ENCODE results near the gene MCM8. TPM values are rescaled to one million over a fixed set of nuclear protein-coding genes. Genes with fewer than 3 reads are reported as not detected.
A peak's percentile ranks its signal among the peaks of the same experiment; 100 is the strongest.

MCM8 gene
- polyA plus RNA-seq, 3 donors = 0.07 to 0.51 (median 0.18) TPM

GRCh38 chr20:6037082-6037481, 86.6 kb downstream of the MCM8 start:
- no peak overlapping the region for H2AFZ ChIP-seq (ENCODE audit: insufficient read depth, low read depth, low read length, poor library complexity, severe bottlenecking)
- no peak overlapping the region for H3K4me2 ChIP-seq (replicated peaks; ENCODE audit: extremely low read depth, low read length, poor library complexity, severe bottlenecking)
- no peaks in the 10 kb centered on the region for H3K4me1 ChIP-seq (ENCODE audit: control insufficient read depth in 1 of 2, insufficient read depth in 2 of 2, low read length in 2 of 2)
- H3K9me3 Mint-ChIP-seq = peaks cover 0 to 7% (median 0%) of the 10 kb centered on the region in 7 donors
- intact Hi-C loops (cut with micrococcal nuclease) = no loop called here
- H3K27ac Mint-ChIP-seq = no peak overlapping the region
- H3K27ac ChIP-seq (ENCODE audit: low read depth in 1 of 2, low read length in 2 of 2) = no peak overlapping the region
- peaks cover 14% of the 10 kb centered on the region for H3K4me1 Mint-ChIP-seq
- TF ChIP-seq CTCF (IDR thresholded peaks at IDR 0.05) = no peak
- no peaks in the 10 kb centered on the region for H3K79me2 ChIP-seq (ENCODE audit: insufficient read depth, low read length)
- H3K9ac ChIP-seq (ENCODE audit: insufficient read depth, low read length, poor library complexity, severe bottlenecking) = no peak overlapping the region
- DNase-seq = no peak
- H3K36me3 Mint-ChIP-seq = peaks cover 79 to 95% of the 10 kb centered on the region in 2 donors
- peaks cover 0 to 2% (median 0%) of the 10 kb centered on the region in 3 donors for H3K27me3 Mint-ChIP-seq (ENCODE audit: low read depth in 3 of 3)
- H3K4me3 ChIP-seq (replicated peaks in 1 of 3; ENCODE audit: low read depth in 2 of 3, low read length in 3 of 3) = no peak overlapping the region
- H3K4me3 Mint-ChIP-seq = no peak overlapping the region
- no peaks in the 10 kb centered on the region for H3K27me3 ChIP-seq (ENCODE audit: control insufficient read depth in 2 of 2, insufficient read depth in 2 of 2, low read length in 2 of 2)
- H3K9me3 ChIP-seq (replicated peaks in 1 of 2; ENCODE audit: control insufficient read depth in 1 of 2, insufficient read depth in 1 of 2, low read length in 2 of 2) = no peaks in the 10 kb centered on the region
- peaks cover 81 to 95% of the 10 kb centered on the region in 2 donors for H3K36me3 ChIP-seq (replicated peaks in 1 of 2; ENCODE audit: control insufficient read depth in 1 of 2, insufficient read depth in 2 of 2, low read length in 2 of 2)
- peaks cover 17% of the 10 kb centered on the region for H4K20me1 ChIP-seq (ENCODE audit: insufficient read depth, low read length)
- WGBS (ENCODE audit: insufficient coverage) = no CpG with 5 or more reads among the region's 1 CpG

DNA sequence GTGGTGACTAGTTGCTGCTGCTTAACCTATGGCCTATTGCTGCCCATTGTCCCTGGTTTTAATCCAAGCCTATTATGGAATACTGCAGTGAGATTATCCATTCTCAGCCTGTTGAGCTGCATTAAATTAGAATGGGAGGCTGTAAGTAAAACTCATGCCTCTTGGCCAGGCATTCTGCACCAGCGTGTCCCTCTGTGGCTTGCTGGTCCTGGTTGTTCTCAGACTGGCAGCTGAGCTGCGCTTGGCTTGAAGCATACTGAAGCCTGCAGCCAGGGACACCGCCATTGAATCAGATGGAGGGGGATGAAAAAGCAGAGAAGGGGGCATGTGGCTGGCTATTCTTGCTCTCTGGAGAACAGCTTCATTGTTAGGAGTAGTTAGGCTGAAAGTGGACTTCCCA, 87.8 kb downstream of the MCM8 start:
- 100% methylated on average over 3 of the region's 3 CpGs for WGBS (ENCODE audit: insufficient coverage)
- Histone ChIP-seq H3K9ac (ENCODE audit: insufficient read depth, low read length, poor library complexity, severe bottlenecking) (no peak overlapping the region), H2AFZ (ENCODE audit: insufficient read depth, low read depth, low read length, poor library complexity, severe bottlenecking) (no peak overlapping the region), H3K4me1 (ENCODE audit: control insufficient read depth in 1 of 2, insufficient read depth in 2 of 2, low read length in 2 of 2) (no peaks in the 10 kb centered on the region), H3K79me2 (ENCODE audit: insufficient read depth, low read length) (no peaks in the 10 kb centered on the region), H3K36me3 (replicated peaks in 1 of 2; ENCODE audit: control insufficient read depth in 1 of 2, insufficient read depth in 2 of 2, low read length in 2 of 2) (peaks cover 75 to 89% of the 10 kb centered on the region in 2 donors), H3K27ac (ENCODE audit: low read depth in 1 of 2, low read length in 2 of 2) (no peak overlapping the region), H3K4me2 (replicated peaks; ENCODE audit: extremely low read depth, low read length, poor library complexity, severe bottlenecking) (no peak overlapping the region), H3K27me3 (ENCODE audit: control insufficient read depth in 2 of 2, insufficient read depth in 2 of 2, low read length in 2 of 2) (no peaks in the 10 kb centered on the region), H3K4me3 (replicated peaks in 1 of 3; ENCODE audit: low read depth in 2 of 3, low read length in 3 of 3) (no peak overlapping the region), H3K9me3 (replicated peaks in 1 of 2; ENCODE audit: control insufficient read depth in 1 of 2, insufficient read depth in 1 of 2, low read length in 2 of 2) (no peaks in the 10 kb centered on the region), H4K20me1 (ENCODE audit: insufficient read depth, low read length) (peaks cover 16% of the 10 kb centered on the region)
- H3K27me3 Mint-ChIP-seq (ENCODE audit: low read depth in 3 of 3) = peaks cover 0 to 2% (median 0%) of the 10 kb centered on the region in 3 donors
- intact Hi-C loops (cut with micrococcal nuclease) = no loop called here
- H3K9me3 Mint-ChIP-seq = peaks cover 0 to 8% (median 0%) of the 10 kb centered on the region in 7 donors
- TF ChIP-seq CTCF (IDR thresholded peaks at IDR 0.05) = no peak
- peak overlapping the region in 1 of 7 donors; percentile 20 for H3K27ac Mint-ChIP-seq
- peaks cover 11% of the 10 kb centered on the region for H3K4me1 Mint-ChIP-seq
- H3K36me3 Mint-ChIP-seq = peaks cover 75 to 89% of the 10 kb centered on the region in 2 donors
- no peak for DNase-seq
- no peak overlapping the region for H3K4me3 Mint-ChIP-seq
